ENCODE data around the gene CCDC150.

DNA sequence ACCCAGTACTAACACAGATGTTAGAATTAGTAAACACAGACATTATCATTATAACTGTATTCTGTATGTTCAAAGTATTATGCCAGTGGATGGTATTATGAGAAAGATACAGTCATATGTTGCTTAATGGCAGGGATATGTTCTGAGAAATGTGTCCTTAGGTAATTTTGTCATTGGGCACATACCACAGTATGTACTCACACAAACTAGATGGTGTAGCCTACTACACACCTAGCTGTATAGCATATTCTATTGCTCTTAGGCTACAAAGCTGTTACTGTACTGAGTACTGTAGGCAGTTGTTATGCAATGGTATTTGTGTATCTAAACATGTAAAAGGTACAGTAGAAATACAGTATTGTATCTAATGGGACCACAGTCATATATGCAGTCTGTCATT, 106.2 kb downstream of the CCDC150 start:
- no peak for TF ChIP-seq POLR2A (IDR thresholded peaks at IDR 0.05; ENCODE audit: low read depth, low read length)
- no peak for TF ChIP-seq TAF1 (IDR thresholded peaks at IDR 0.05; ENCODE audit: low read depth, low read length)
- TF ChIP-seq POLR2AphosphoS5 (IDR thresholded peaks at IDR 0.05; ENCODE audit: low read depth, low read length) = no peak
- TF ChIP-seq POU2F2 (IDR thresholded peaks at IDR 0.05; ENCODE audit: low read depth, low read length) = no peak
- no peak for TF ChIP-seq SPI1 (IDR thresholded peaks at IDR 0.05; ENCODE audit: low read depth, low read length)
- TF ChIP-seq PAX5 (IDR thresholded peaks at IDR 0.05; ENCODE audit: insufficient read depth, low read length, severe bottlenecking) = no peak
